Measurements from ENCODE around the gene CFAP141.

DNA sequence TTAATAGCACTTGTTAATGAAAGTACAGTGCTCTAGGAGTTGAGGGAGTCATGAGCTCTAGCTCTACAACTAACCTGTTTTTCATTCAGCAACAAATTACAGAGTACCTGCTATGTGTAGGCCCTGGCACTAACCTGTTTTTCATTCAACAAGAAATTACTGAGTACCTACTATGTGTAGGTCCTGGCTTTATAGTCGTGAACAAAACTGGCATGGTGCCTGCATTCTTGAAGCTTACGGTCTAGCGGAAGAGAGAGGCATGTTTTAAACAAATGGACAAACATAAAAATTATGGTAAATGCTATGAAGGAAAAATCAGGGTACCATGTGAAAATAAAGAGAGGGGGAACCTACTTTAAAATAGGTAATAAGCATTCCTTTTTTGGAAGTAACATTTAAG lies 12.4 kb upstream of the CFAP141 start:
- no peak for TF ChIP-seq EP300 (IDR thresholded peaks at IDR 0.05; ENCODE audit: borderline replicate concordance in 1 of 2, low read depth in 1 of 2, low read length in 1 of 2)
- no peak for TF ChIP-seq CTCF (IDR thresholded peaks at IDR 0.05)
- no peak for TF ChIP-seq EZH2phosphoT487 (IDR thresholded peaks at IDR 0.05; ENCODE audit: borderline replicate concordance, low read depth)
- TF ChIP-seq, protein P1, sequence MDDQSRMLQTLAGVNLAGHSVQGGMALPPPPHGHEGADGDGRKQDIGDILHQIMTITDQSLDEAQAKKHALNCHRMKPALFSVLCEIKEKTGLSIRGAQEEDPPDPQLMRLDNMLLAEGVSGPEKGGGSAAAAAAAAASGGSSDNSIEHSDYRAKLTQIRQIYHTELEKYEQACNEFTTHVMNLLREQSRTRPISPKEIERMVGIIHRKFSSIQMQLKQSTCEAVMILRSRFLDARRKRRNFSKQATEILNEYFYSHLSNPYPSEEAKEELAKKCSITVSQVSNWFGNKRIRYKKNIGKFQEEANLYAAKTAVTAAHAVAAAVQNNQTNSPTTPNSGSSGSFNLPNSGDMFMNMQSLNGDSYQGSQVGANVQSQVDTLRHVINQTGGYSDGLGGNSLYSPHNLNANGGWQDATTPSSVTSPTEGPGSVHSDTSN (IDR thresholded peaks at IDR 0.05) = no peak
- TF ChIP-seq SIN3A (IDR thresholded peaks at IDR 0.05; ENCODE audit: borderline replicate concordance, low read depth, low read length) = no peak
- no peak for TF ChIP-seq MXI1 (IDR thresholded peaks at IDR 0.05; ENCODE audit: low read depth, low read length)
- TF ChIP-seq, protein P2, sequence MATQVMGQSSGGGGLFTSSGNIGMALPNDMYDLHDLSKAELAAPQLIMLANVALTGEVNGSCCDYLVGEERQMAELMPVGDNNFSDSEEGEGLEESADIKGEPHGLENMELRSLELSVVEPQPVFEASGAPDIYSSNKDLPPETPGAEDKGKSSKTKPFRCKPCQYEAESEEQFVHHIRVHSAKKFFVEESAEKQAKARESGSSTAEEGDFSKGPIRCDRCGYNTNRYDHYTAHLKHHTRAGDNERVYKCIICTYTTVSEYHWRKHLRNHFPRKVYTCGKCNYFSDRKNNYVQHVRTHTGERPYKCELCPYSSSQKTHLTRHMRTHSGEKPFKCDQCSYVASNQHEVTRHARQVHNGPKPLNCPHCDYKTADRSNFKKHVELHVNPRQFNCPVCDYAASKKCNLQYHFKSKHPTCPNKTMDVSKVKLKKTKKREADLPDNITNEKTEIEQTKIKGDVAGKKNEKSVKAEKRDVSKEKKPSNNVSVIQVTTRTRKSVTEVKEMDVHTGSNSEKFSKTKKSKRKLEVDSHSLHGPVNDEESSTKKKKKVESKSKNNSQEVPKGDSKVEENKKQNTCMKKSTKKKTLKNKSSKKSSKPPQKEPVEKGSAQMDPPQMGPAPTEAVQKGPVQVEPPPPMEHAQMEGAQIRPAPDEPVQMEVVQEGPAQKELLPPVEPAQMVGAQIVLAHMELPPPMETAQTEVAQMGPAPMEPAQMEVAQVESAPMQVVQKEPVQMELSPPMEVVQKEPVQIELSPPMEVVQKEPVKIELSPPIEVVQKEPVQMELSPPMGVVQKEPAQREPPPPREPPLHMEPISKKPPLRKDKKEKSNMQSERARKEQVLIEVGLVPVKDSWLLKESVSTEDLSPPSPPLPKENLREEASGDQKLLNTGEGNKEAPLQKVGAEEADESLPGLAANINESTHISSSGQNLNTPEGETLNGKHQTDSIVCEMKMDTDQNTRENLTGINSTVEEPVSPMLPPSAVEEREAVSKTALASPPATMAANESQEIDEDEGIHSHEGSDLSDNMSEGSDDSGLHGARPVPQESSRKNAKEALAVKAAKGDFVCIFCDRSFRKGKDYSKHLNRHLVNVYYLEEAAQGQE (IDR thresholded peaks at IDR 0.05; ENCODE audit: low read depth, low read length) = no peak
- no peak for TF ChIP-seq RXRA (IDR thresholded peaks at IDR 0.05; ENCODE audit: borderline replicate concordance, low read depth)
- no peak for TF ChIP-seq ZBTB33 (IDR thresholded peaks at IDR 0.05; ENCODE audit: borderline replicate concordance, low read depth)
- no peak for TF ChIP-seq RAD21 (IDR thresholded peaks at IDR 0.05; ENCODE audit: low read length)
- no peak for TF ChIP-seq TAF1 (IDR thresholded peaks at IDR 0.05; ENCODE audit: borderline replicate concordance, low read depth, low read length)
- TF ChIP-seq POLR2AphosphoS5 (IDR thresholded peaks at IDR 0.05; ENCODE audit: low read depth, low read length) = no peak

Measured in SK-N-SH (cell line).